Stimulated activated CD8-positive, alpha-beta memory T cell treated with anti-CD3 and anti-CD28 coated beads, Interleukin-4, amount 100 ng/mL, for 48 hours (primary cell): ENCODE data around the gene ELAVL1.
A peak's percentile ranks its signal among the peaks of the same experiment; 100 is the strongest.
"Not testable (repeated sequence)": the region's sequence is repeated elsewhere in the genome, so short reads cannot be mapped to it uniquely, and the experiment has no call there.

Experiments used
- DNase-seq: peaks from one replicate; pipeline ENCODE4 v3.0.0-alpha.2; 2020

Gene ELAVL1

DNA sequence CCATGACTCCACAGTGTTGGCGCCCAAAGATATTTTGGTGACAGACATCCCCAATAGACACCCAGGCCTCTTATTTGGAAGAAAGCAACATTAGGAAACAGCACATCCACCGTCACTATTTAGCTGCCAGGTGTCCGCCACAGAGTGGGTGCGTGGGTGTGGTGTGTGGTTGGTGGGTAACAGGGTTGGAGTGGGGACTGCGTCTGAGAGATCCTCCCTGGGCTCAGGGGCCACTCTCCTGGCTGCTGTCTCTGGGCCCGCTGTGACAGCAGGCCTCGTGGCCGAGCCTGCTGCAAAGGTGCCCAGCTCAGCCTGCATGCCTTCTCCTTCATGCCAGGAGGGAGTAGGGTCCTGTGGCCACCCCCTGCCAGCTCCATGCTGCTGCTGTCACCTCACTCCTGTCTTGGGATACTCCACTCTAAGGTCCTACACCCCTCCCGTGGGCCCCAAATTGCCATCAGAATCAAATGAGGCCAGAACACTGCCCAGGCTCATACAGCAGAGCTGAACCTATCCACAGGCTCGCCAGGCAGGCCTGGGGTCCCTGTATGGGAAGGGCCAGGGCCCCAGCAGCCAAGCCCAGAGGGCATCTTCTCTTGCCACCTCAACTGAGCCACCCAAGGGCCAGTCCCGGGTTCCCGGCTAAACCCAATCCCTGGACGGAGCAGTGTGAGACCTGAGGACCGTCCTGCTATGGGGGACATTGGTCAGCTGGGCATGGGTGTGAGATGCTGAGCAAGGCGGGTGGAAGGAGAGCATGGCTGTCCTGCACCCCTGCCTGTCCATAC, 37.2 kb downstream of the ELAVL1 start:
- no peak for DNase-seq

DNA sequence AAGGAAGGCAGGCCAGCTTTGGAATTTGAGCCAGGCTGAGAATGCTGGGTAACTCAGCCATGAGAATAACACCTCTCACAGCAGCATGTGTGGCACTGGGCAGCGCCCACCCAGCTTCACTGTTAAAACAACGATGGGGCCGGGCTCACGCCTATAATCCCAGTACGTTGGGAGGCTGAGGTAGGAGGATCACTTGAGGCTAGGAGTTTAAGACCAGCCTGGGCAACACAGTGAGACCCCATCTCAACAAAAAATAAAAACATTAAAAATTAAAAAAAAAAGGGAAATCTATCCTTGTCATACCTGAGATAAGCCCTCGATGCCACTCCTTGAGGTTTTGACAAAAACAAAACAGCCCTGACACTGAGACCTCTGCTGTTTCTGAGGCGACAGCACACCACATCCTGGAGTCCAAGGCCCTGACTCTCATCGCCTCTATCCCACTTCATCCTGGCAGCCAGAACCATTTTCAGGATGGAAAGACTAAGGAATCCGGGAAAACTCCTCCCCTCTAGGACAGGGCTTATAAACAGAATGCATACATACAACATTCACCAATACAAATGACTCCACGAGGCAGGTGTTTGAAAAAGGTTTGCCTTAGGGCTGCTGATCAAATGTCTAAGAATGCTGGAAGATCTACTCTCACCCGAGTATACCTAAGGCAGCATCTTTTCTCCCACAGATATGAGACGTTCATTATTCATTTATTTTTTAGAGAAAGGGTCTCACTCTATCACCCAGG, 39.3 kb downstream of the ELAVL1 start:
- no peak for DNase-seq

DNA sequence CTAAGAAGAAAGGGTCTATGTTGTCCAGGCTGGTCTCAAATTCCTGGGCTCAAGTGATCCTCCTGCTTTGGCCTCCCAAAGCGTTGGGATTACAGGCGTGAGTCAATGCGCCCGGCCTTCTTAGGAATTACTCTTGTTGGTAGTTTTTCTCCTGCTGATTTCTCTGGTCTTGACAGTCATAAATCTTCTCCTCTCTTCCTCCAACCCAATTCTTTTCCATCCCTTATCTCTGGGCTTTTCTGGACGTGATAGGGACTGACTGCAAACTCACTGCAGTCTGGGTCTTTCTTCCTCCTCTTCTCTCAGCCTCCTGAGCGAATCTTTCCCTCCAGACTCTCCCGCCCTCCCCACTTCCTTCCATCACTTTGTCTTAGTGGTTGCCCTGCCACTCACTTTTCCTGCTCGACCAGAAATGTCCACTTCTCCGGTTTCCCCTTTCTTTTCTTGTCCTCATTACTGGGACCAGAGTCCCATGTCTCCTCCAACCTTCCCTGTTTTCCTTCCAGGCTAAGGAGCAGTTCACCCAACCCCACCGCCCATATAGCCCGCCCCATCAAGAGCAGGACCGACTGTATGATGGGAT, 40.1 kb downstream of the ELAVL1 start:
- no peak for DNase-seq

DNA sequence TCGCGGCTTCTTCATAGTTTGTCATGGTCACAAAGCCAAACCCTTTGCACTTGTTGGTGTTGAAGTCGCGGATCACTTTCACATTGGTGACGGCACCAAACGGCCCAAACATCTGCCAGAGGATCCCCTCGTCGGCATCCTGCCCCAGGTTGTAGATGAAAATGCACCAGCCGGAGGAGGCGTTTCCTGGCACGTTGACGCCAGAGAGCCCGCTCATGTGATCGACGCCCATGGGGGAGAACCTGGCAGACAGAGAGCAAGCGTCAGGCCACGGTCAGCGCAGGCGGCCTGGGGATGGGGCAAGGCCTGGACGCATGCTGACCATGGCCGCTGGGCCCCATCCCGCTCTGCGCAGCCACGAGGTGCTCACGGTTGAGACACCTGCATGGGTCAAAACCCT, 41.9 kb downstream of the ELAVL1 start:
- DNase-seq, result no peak

DNA sequence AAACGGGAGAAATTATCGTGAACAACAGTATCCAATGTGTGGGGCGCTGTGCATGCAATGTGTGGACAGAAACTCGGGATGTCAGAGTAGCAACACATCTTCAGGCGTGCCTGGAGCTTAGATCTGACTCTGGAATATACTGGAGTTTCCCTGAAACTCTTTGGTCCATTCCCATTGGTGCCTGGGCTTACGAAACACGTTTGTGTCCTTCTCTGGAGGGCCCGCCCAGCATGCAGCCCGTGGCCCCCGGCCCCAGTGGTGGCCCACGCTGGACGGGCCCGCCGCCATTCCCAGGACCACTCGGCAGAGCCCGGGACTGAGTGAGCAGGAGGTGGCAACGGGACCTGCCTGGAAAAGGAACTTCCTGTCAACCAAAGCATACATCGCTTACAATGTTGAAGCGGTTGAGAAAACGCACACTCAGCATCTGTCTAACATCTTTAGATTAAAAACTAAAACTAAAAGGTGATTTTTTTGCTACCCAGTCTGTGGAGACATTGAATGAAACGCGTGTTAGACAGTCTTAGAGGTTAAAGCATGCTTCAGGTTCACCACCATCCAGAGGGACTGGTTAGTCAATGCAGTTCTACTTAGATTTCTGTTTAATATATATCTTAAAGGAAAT, 42.7 kb downstream of the ELAVL1 start:
- DNase-seq, result no peak

DNA sequence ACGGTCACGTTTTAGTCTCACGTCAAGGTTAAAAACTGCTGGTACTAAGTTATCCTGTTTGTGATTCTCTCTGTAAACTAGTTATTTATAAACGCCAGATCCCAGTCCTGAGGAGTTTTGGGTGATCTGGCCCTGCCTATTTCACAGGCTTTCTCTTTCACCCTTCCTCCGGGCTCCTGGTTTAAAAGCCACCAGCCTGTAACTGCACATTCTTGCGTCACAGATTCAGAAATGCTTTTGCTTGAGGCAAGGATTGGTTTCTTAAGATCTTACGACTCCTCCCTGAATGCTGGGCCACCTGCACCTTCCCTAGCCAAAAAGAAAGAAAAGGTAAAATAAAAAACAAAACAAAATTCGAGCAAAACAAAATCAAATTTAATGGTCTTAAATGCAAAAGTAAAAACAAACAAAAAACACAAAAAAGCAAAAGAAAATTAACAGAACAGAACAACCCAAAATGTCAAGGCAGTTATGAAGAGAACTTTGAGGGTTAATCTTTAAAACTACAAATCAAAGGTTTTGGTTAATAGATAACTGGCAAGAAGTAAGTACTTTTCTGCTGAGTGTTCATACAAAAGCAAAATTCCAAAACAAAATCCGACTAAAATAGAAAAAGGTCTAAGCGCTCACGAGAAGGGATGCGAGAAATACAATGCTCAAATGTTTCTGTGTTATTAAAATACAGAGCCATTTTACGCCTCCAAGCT, 43.4 kb downstream of the ELAVL1 start:
- no peak for DNase-seq

DNA sequence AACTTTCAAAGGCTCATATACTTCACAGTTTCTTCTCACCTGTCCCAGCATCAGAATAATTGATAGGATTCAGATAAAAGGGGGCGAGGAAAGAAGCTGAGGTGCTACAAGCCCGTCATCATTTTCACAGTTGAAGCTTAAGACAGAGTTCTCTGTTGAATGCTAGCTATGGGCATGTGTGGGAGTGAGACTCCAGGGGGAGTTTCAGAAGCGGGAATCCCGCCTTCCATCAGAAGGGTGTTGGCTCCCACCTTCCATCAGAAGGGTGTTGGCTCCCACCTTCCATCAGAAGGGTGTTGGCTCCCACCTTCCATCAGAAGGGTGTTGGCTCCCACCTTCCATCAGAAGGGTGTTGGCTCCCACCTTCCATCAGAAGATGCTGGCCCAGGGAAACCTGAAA, 44.4 kb downstream of the ELAVL1 start:
- DNase-seq, result not testable (repeated sequence)

DNA sequence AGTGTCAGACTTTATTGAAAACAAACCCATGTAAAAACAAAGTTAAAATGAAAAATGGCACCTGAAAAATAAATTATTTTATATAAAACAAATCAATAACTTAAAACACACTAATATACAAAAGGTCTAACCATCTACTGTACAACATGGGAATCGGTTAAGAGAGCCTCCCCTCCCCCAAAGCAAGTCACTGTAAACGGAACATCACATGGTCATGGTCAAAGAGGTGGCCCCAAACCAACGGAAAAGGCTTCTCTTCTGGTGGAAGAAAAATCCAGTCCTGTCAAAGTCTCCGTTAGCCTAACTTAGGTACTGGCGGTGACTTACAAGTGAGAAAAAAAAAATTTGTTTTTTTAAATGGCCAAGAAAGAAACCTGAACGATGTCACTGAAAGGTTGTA, 46.2 kb downstream of the ELAVL1 start:
- DNase-seq, result no peak

DNA sequence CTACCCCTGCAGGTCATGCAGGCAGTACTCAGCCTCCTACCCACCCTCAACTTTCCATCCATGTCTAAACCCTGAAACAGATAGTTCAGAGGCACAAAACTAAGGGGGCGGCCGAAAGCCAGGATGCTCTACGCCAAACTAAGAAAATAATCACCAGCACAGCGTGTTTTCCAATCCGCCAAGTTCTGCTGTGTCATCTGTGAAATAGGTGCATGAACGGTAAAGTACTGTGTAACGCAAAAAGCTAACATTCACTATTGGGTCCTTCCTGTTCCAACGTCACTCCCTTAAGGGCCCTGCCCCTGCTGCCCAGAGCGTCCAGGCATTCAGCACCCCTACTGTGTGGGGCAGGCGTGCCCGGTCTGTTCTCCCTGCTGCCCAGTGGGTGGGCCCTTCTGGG, 49.7 kb downstream of the ELAVL1 start:
- no peak for DNase-seq

DNA sequence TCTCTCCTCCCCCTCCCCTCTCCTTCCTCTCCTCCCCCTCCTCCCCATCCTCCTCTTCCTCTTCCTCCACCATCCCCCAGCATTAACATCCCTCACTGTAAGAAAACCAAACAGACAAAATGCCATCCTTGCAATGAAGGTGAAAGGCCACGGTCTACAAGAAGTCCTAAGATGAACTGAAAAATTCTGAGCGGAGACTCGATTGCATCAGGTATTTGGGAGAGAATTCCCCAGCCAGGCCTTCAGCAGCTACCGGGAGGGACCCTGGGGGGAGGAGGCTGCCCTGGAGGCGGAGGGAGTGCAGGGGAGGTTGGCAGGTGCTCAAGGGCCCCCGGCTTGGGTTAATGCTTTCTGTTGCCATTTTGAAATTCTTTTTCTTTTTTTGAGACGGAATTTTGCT, 51.9 kb downstream of the ELAVL1 start:
- no peak for DNase-seq

DNA sequence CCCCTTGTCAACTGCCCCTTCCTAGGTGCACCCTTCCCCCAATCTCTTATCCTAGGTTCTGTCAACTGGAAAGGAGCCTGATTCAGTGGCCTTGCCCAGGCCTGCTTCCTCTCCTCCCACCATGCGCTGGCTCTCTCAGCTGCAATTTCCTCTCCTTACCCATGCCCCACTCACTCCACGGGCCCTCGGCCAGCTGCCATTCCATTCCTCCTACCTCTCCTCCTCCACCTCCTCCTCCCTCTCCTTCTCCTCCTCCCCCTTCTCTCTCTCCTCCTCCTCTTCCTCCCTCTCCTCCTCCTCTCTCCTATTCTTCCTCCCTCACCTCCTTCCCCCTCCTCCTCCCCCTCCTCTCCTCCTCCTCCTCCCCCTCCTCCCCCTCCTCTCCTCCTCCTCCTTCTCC, 52.4 kb downstream of the ELAVL1 start:
- no peak for DNase-seq

DNA sequence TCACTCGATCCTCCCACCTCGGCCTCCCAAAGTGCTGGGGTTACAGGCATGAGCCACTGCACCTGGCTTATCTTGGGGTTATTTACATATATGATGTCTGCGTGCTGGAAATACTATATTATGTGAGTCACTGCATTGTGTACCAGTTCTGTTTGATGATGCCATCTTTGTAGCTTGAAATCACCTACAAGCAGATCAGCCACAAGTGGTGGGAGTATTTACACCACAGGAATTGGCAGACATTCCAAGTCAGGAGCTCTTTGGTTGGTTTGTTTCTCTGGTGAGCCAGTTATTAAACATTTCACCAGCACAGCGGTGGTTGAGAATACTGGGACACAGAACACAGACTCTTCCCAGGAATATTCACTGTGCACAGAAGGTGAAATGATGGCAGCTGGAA, 57.5 kb downstream of the ELAVL1 start:
- no peak for DNase-seq

DNA sequence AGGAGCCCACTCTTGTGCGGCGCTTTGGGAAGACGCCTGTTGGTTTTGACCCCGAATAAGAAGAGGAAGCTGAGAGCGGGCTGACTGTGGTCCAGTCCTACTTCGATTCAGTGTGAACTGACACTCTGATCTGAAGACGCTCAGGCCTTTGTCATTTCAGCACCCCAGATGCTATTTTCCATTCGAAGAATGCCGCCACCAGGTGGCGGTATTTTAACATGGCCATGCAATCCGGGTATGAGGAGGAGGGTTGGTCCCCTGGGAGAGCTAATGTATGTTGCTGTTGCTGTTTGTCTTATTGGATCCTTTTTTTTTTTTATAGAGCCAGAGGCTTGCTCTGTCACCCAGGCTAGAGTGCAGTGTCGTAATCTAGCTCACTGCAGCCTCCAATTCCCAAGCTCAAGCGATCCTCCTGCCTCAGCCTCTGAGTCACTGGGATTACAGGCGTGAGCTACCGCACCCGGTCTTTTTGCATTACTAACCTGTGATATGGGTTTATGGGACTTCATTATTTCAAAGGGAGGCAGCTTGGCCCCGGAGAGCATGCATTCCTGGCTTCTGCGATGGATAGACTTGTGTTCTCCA, 61.2 kb downstream of the ELAVL1 start:
- peak; percentile 92 for DNase-seq

DNA sequence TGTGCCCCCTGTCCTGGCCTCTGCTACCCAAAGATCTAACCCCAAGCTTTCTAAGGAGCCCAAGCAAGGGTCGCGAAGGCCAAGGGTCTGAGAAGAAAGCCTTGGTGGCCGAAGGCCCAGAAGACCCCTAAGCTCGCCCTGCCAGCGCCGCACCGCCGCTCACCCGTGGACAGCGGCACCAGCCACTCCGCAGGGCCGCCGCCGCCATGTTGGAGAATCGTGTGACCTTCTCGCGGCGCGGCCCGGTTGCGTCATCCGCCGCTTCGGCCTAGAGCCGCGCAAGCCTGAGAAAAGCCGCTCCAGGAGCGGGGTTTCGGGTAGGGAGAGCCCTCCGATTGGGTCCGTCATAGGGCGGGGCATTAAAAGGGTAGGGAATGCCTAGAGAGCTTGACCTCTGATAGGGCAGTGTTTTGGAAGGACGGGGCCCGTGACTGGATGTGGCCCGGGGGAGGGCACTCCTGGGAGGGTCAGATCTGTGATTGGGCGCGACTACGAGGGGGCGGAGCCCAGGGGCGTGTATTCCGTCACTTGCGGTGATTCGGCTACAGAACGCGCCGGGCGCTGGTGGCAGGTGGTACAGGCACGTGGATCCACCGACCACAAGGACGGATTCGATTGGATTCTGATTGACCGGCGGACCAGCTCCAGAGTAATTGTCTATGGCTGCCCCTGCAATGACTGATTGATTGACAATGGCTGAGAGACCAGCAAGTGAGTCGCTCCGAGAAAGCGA, 61.8 kb downstream of the ELAVL1 start, which contains the start of gene TIMM44:
Gene TIMM44 (minus strand): TSS at position 223 of the 733 bp plus-strand sequence. CDS start 15 bp downstream, at position 208.
- peak; percentile 99 for DNase-seq

DNA sequence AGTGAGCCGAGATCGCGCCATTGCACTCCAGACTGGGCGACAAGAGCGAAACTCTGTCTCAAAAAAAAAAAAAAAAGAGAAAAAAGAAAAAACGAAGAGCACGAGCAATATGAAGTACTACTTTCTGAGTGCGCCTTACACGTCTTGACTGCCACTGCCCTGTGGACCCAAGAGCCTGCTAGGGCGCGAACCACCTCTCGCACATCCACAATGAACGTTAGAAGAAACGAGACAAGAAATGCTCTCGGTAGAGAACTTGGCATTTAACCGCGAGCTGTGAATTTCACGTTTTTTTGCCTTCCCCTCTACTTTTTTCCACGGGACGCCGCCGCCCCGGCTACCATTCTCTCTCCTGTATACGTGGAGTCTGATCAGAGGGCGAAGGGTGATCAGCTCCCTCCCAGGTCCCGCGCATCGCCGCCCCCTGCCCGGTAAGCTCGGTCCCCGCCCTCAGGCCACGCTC, 62.4 kb downstream of the ELAVL1 start:
- DNase-seq, result no peak

DNA sequence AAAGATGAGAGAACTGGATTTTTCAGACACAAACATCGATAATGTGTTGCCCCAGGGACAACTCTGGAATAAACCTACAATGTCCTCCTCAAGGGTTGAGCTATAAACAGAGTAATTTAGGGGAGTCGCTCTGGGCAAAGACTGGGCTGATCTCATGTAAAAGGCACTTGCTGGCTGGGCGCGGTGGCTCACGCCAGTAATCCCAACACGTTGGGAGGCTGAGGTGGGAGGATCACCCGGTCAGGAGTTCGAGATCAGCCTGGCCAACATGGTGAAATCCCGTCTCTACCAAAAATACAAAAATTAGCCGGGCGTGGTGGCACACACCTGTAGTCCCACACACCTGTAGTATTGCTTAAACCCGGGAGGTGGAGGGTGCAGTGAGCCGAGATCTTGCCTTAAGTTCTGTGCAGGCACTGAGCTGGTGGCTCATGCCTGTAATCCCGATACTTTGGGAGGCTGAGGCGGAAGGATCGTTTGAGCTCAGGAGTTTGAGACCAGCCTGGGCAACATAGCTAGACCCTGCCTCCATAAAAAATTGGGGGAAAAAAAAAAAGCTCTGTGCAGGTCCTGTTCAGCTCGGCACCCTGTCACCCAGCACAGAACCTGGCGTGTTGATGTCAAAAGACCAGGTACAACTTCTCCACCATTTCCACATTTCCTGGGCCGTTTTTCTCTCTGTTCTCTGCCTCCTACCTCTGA, 63.4 kb downstream of the ELAVL1 start:
- no peak for DNase-seq

DNA sequence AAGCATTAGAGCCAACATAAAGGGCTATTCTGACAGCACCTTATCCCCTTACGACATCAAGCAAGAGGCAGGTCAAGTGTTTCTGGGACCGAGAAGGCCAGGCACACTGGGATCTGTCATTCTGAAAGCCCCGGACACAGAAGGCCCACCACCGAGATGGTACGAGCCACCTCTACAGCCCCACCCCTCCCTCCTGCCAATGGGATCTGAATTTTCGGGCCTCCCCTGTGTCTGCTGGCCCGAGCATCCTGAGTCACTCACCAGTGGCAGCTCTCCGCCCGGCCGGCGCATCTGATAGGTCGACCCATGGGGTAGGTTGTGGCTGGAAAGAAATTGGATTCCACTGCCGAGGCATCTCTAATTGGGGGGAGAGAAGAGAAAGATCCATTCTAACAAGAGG, 64.6 kb downstream of the ELAVL1 start:
- DNase-seq, result no peak

DNA sequence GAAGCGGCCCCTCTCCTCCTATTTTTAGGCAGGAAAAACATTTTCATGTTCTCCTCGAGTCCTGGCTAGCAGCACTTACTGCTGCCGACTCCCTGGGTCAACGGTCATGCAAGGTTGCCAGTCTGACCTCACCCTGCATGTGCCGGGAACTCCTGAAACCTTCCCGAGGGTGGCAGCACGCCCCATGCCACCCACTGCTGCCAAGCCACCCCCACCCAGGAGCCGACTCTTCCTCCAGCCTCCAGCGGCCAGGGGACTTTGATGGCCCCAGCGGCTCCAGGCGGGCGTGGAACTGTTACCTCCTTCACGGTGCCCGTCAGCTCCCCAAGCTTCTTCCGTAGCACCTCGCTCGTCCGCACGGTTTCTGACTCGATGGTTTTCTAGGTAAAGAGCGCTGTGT, 70.7 kb downstream of the ELAVL1 start:
- no peak for DNase-seq

DNA sequence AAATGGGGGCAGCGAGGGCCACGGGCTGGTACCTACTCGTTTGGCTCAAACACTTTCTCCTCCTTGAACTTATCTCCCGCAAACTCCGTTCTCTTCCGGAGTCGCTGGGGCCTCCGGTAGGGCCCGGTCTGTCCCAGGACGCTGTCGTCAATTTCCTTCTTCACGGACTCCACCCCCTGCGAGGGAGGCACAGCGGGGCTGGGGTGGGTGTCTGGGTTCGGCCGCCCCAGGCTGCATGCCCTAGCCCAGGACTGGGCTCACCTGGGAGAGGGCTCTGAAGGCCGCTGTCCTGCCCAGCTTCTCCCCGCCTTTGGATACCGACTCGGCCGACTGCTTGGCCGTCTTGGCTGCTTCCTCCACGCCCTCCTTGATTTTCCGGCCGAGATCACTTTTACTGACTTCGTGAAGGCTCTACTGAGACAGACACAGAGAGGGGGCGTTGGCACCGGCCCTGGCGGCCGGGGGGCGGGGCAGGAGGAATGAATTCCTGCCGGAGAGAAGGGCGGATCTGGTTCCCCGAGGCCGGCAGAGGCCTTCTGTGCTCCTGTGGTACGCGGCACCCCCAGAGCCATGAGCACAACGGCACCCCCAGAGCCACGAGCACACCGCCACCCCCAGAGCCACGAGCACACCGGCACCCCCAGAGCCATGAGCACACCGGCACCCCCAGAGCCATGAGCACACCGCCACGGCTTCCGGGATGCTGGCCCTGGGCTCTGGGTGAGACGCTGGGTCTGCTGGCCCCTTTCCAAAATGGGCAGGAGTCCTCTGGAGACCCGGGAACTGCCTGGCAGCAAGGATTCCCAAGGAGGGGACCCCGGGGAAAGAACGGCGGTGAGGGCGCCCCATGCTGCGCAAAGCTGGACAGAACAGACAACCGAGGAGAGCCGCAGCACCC, 71.4 kb downstream of the ELAVL1 start:
- no peak for DNase-seq

DNA sequence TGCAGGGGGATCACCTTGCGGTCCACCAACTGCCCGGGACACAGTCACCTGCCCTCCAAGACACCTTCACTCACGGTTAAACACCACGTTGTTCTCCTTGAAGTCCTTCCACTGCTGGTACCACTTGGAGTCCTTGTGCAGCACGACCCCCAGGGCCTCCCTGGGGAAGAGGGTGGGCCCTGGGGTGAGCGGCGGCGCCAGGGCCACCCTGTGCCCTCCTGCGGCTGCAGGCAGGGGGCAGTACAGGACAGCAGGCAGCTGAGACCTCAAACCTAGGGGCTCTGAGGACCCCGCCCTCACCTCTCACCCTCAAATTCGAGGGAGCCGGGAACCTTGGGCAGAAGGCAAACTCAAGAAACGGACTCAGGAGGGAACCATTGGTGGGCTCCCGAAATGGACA, 72.0 kb downstream of the ELAVL1 start:
- DNase-seq, result no peak
